Amniotic epithelial cell (primary cell): ENCODE data around the gene PRKN.
"Not testable (repeated sequence)": the region's sequence is repeated elsewhere in the genome, so short reads cannot be mapped to it uniquely, and the experiment has no call there.

Experiments
- DNase-seq: peaks from one replicate; pipeline ENCODE4 v3.0.0-alpha.2; 2010; ENCODE audit warnings: low read depth

PRKN gene

GRCh38 chr6:162450358-162450757 is 277.2 kb downstream of the PRKN start:
- no peak for DNase-seq

- no peak for DNase-seq
Measured at GRCh38 chr6:162448294-162448693, 279.3 kb downstream of the PRKN start.

DNA sequence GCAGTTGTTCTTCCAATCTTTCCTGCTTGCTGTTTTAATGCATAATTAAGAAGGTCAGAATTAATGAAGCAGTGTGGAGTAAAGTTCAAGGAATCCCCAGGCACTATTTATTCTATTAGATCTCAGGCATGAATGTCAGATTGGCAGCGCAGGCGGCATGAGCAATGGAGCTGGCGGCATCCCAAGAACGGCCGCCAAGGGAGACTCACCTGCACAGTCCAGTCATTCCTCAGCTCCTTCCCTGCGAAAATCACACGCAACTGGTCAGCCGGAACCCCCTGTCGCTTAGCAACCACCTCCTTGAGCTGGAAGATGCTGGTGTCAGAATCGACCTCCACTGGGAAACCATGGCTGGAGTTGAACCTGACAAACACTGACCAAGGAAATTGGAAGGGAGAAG is 284.5 kb downstream of the PRKN start:
- DNase-seq: no peak

GRCh38 chr6:162442687-162443086 is 284.9 kb downstream of the PRKN start:
- no peak for DNase-seq

DNA sequence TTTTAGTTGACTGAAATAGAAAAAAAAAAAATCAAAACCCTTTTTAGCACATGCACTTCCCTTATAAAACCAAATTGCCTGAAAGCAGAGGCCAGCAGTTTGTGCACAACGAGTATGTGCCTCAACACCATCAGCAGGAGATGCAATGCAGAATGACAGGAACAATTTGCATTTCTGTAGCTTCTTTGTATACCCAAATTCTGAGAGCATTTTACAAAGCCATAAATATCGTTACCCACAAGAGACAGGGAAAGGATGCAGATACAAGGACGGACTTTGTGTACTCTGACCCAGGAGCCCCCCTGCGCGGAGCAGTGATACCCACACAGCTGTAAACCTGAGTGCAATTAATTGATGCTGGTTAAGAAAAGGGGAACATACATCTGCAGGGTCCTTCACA is 285.6 kb downstream of the PRKN start:
- no peak for DNase-seq

DNA sequence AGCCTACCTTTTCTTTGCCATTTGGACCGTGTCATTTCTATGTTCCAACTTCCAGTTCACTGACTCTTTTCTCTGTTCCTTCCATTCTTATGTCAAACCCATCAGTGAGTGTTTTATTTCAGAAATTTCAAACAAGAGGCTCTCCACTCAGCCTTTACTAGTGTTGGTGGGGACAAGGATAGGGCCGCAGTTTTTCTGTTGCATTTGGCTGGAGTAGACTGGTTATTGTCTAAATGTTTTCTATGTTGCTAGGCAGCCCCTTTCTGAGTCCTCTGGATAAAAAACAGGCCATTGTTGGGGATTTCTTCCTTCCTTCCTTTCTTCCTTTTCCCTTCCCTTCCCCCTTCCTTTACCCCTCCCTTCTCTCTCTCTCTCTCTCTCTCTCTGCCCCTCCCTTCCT is 288.6 kb downstream of the PRKN start:
- DNase-seq: no peak

- no peak for DNase-seq
Measured at GRCh38 chr6:162435071-162435470, 292.5 kb downstream of the PRKN start.

DNA sequence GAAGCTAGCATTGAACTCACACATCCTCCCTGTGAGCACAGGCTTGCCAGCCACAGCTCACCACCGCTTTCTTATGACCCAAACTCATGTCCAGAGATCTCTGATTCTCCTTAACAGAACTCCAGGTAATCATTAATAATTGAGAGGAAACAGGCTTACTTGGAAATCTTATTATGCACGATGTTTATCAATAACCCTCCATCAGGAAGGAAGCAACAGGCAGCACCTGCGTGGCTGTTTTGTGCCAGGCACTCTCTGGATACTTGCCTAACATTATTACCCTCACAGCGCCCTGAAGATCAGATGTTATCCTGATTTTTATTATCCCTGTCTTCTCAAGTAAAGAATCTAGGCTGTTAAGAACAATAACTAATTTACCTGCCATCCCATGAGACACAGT is 306.6 kb downstream of the PRKN start:
- DNase-seq: no peak

DNA sequence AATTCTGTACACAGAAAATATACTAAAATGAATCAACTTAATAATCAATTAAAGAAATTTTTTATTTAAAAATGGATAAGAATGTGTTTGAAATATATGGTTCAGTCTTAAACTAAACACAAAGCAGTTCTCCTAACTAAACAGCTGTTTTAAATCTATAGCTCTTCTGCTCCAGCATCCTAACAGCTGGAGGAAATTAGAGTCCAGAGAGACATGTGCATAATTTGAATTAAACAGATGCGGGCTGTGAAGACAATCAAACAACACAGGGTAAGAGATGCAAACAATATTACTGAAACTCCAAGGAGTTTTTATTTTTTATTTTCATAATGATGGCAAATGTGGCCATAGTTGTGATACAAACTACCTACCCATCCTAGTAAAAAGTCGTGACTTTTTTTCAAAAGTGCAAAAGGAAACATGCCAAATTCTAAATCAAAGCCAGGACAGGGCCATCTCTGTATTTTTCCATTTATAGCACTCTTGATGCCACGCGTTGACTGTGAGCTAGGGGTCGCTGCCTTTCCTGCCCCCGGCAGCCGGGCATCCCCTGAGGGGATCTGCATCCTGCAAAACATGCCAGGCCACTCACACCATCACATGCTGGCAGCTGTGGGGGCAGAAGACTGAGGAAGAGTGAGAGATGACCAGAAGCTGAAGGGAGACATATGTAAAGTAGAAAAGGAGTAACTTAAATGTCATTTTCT is 310.6 kb downstream of the PRKN start:
- no peak for DNase-seq

DNA sequence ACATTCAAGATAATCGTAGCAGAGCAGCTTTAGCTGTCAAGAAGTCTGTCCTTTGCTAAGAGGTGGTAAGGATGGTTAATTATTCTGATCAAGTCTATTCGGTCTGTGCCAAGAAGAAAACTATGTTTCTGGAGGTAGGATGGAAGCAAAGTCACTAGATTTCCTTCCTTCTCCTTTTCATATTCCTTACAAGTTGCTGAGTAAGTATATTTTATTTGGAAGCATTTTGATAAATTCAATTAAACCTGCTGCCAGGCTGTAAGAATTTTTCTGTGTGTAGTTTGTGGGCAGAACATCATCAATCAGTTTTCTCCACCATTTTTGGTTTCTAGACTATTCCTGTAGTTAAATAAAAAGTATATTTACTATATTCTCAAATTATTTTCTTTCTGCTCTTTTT is 311.3 kb downstream of the PRKN start:
- DNase-seq: no peak

DNA sequence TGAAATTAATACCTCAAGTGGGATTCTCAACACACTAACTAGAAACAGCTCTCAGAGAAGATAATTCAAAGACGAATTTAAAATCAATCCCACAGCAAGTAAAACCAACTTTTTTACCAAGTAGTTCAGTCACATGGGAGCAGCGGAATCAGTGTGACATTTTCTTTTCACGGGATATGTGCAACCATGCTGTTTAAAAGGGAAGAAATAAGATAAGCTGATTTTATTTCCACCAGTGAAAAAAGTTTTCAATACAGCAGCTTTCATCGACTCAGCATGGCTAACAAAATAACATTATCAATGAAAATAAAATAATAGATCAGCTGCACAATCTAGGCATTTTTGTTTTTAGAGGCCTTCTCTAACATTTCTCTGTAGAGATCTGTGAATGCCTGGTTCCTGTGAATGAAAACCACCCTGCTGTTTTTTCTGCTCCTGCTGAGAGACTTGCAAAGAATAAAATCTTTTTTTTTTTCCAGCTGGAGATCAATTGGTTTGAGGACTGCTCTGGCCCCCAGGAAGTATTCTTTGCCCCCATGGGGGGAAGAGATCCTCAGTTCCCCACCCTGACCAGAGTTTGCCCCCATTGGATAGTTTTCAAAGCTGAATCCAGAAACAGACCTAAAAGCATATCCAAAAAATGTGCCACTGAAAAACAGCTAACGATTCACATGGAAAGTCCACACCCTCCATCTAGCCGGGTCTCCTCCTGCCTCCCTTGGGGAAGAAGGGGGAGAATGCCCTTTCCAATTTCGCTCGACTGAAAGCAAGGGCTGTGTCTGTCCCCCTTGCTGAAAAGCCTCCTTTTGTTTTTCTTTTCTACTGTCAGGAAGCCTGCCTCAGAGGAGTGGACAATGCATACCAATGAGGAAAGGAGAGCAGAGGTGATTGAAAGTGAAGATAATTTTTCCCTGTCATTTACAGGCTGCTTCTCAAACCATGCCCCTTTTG is 317.6 kb downstream of the PRKN start:
- no peak for DNase-seq

GRCh38 chr6:162408826-162409535 is 318.6 kb downstream of the PRKN start:
- no peak for DNase-seq

- no peak for DNase-seq
Measured at GRCh38 chr6:162404951-162405350, 322.6 kb downstream of the PRKN start.

DNA sequence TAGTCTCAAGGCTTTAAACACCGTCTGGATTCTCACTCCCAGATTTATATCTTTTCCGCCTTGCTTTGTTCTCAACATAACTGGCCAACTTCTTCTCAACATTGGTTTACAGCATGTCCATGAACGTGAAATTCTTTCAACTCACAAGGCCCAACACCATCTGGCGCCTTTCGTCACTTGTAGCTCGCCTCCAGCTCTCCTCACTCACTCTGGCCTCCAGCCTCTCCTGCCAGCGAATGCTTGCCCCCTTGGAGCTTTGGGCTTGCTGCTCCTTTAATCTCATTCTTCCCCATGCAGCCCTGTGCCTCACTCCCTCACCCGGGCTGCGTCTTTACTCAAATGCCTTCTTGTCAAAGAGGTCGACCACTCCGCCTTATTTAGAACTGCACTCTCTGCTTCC is 324.5 kb downstream of the PRKN start:
- no peak for DNase-seq

- no peak for DNase-seq
Measured at GRCh38 chr6:162395181-162395580, 332.4 kb downstream of the PRKN start.

- not testable (repeated sequence) for DNase-seq
Measured at GRCh38 chr6:162390961-162391811, 336.4 kb downstream of the PRKN start.

GRCh38 chr6:162389343-162390085 is 338.1 kb downstream of the PRKN start:
- no peak for DNase-seq

- no peak for DNase-seq
Measured at GRCh38 chr6:162388383-162388777, 339.2 kb downstream of the PRKN start.

DNA sequence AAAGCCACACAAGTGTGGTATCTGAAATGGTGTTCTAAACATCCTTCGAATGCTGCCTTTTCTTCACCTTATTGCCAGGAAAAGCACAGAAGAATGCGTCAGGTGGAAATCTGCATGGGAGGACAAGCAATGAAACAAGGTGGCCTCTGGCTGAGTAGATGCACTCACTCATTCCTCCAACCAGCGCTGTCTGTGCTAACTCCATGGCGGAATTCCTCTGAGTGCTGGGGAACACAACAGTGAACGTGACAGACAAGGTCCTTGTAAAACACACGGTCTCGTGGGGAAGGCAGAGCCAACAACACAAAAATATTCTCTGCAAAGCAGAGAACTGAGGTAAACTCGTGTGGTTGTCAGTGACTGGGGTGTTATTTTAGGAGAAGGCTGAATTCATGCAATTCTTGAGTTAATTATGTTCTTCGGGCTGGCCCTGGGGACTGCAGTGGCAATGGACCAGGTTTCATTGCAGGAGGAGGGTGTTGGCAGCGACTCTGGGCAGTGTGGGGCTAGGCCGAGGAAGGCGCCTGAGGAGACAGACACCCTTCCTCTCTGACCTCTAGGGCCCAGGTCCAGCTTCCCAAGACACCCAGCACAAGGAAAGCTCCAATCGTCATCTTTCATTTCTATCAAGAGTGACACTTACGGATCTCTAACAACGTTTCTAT is 339.7 kb downstream of the PRKN start:
- no peak for DNase-seq

DNA sequence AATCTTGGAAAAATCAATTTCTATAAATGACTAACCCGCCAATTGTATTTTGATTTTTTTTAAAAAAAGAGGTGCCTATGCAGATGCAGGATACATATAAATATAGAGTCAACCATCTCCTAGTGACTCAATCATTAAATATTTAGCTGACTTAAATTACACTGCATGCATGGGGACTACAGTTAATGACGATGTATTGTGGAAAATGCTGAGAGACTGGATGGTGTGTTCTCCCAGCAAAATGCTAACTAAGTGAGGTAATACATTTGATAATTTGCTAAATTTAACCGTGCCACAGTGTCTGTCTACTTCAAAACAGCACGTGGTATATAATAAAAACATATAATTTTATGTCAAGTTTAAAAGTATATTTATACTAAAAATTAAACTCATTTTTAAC is 341.6 kb downstream of the PRKN start:
- no peak for DNase-seq
